AG04449 (cell line): Measurements from ENCODE around the gene TCN2.
A peak's percentile ranks its signal among the peaks of the same experiment; 100 is the strongest.

Experiments used
- CTCF ChIA-PET: fragments of 350-600 bp; formaldehyde crosslinking; extraction: SDS; loops from one replicate; lab custom pipeline; 2021; ENCODE audit warnings: antibody characterized with exemption; lab: Yijun Ruan, JAX
- POLR2A ChIA-PET: fragments of 400-600, 350-600 bp; formaldehyde crosslinking; extraction: SDS; loops from one replicate; lab custom pipeline; 2020; ENCODE audit warnings: antibody characterized with exemption, inconsistent platforms; lab: Yijun Ruan, JAX
- DNase-seq: peaks from one replicate; pipeline ENCODE4 v3.0.0-alpha.2; 2010; ENCODE audit warnings: low read depth, low spot score
- H3K4me3 ChIP-seq: 2 replicates; pipeline ENCODE4 v1.5.1; 2011; ENCODE audit warnings: low read depth, mild to moderate bottlenecking, control low read depth, low read length
- TF ChIP-seq, protein P1 (sequence below): IDR thresholded peaks from one replicate; pipeline ENCODE4 v1.5.1; 2011; ENCODE audit warnings: mild to moderate bottlenecking, moderate library complexity, low read length, control low read depth, inconsistent platforms; ENCODE audit not compliant: insufficient read depth; ENCODE audit errors: missing control alignments

Gene TCN2

DNA sequence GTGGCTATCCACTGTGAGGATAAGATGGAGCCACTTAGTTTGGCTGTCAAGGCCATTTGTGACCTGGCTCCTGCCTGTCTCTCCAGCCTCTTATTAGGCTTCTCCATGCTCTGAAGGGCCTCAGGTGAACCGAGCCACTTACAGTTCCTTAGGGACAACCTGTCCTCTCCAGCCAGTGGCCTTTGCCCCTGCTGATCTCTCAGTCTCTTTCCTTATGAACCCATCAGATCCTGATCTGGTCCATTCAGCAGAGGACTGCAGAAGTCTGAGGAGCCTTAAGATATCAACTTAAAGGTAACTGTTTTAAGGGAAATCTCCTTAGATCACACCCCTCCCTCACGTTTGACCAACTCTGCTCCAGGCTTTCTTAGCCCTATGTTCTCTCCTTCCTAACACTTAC lies 58.3 kb downstream of the TCN2 start:
- no peak for DNase-seq
- ChIA-PET POLR2A (no interaction called here), CTCF (no interaction called here)
- no peak overlapping the region for H3K4me3 ChIP-seq
- TF ChIP-seq, protein P1, sequence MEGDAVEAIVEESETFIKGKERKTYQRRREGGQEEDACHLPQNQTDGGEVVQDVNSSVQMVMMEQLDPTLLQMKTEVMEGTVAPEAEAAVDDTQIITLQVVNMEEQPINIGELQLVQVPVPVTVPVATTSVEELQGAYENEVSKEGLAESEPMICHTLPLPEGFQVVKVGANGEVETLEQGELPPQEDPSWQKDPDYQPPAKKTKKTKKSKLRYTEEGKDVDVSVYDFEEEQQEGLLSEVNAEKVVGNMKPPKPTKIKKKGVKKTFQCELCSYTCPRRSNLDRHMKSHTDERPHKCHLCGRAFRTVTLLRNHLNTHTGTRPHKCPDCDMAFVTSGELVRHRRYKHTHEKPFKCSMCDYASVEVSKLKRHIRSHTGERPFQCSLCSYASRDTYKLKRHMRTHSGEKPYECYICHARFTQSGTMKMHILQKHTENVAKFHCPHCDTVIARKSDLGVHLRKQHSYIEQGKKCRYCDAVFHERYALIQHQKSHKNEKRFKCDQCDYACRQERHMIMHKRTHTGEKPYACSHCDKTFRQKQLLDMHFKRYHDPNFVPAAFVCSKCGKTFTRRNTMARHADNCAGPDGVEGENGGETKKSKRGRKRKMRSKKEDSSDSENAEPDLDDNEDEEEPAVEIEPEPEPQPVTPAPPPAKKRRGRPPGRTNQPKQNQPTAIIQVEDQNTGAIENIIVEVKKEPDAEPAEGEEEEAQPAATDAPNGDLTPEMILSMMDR, result no peak

DNA sequence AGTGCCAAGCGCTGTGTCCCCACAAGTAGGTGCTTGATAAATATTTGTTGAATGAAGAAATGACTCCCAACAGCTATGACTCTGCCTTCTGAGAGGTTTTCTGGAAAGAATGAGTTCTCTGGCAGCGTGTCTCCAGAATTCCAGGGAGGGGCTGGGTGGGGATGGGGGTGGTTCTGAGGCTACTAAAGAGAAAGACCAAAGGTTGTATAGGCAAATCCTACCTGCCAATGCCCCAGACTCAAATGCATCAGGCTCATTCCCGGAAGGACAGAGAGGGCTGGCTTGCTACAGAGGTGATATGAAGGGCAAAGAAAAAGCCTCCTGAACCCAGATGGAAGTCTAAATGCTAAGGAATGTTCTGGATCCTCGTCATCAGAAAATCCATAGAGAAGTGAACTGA lies 58.8 kb downstream of the TCN2 start:
- POLR2A ChIA-PET, result no interaction called here
- no peak for DNase-seq
- TF ChIP-seq, protein P1, result no peak
- no peak overlapping the region for H3K4me3 ChIP-seq
- CTCF ChIA-PET, result no interaction called here

DNA sequence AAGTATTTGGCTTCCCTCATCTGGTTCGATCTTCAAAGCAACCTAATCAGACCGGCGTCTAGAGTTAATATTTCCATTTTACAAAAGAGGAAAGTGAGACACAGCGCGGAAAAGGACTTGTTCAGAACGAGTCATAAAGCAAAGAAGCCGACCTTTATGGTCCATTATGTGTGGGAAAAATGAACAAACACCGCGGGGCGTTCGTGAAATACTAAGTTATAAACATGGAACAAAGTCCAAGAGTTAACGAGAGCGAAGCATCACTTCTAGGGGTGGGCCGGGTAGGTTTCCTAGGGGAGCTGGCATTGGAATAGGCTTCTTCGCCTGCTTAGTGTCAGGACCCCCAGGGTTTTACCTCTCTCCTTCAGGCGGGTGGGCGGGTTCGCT lies 60.1 kb downstream of the TCN2 start:
- ChIA-PET POLR2A (no interaction called here), CTCF (interaction anchor here (0.8 to 2.9 kb wide), 4 partner anchors 14 to 88 kb away, joined by 3 to 14 read pairs (median 4); no protein-coding TSS in a partner anchor)
- TF ChIP-seq, protein P1, result no peak

DNA sequence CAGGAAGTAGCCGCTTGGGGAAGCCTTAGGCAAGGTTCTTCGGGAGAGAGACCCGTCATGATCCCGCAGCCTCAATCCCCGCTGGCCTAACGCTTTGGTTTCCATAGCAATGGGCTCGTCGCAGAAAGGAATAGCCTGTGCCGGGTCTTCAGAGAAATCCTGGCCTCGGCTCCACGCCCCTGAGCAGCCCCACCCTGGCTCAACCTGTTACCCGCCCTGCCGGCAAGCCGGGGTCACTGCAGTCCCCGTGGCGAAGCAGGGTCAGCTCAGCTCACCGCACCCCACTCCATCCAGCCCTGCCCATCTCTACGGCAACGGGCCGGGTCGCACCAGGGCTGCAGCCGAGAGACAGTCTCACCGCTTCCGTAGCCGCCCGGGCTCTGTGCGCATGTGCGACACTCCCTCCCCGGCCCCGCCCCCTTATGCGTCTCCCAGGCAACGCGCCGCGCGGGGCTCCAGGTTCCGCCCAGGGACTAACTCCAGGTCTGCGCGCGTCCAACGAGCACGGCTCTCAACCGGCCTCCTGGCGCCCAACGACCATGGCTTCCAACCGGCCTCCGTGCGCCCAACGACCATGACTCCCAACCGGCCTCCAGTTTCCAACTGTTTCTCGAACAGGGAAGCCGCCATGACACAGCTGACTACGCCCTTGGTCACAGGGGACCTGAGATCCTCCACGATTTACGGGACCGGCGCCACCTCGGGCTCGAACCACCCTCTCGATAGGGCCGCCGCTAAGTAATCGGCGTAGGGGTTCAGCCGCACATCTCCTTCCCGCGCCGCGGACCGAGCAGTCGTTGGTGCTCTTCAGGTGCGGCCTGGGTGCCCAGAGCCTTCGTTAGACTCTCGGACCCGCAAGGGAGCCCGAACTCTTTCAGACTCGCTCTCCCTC lies 60.8 kb downstream of the TCN2 start, which contains the start of gene DUSP18:
TSS of gene DUSP18 (minus strand) at position 382 of the 892 bp plus-strand sequence. CDS start 3,872 bp downstream, outside the sequence.
- POLR2A ChIA-PET, result no interaction called here

More for the DNA sequence above, 60.1 kb downstream of the TCN2 start:
- H3K4me3 ChIP-seq, result peak overlapping the region; percentile 90
- DNase-seq, result no peak

DNA sequence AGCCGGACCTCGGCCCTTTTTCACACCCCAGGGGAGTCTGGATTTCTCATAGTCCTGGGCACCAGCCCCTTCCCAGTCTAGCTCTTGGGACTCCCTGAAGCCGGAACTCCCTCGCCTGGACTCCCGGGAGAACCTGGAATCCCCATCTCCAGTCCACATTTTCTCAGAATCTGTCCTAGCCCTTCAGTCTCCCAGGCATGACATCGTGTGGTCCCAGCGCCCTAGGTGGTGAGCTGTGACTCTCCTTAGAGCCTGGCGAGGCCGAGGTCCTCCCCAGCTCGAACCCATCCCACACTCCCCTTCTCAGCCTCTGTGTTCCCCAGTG lies 61.4 kb downstream of the TCN2 start:
- POLR2A ChIA-PET, result no interaction called here
- CTCF ChIA-PET, result interaction anchor here (1.2 to 2.9 kb wide), 3 partner anchors 18 to 86 kb away, joined by 4 to 14 read pairs (median 9); no protein-coding TSS in a partner anchor
- TF ChIP-seq, protein P1, result no peak
- peak overlapping the region; percentile 90 for H3K4me3 ChIP-seq
- no peak for DNase-seq

More for the DNA sequence above, 60.8 kb downstream of the TCN2 start, which contains the start of gene DUSP18:
- H3K4me3 ChIP-seq, result peak within 1 kb of the TSS; percentile 90
- CTCF ChIA-PET, result interaction anchor here (0.8 to 2.9 kb wide), 5 partner anchors 13 to 87 kb away, joined by 3 to 14 read pairs (median 4); no protein-coding TSS in a partner anchor
- DNase-seq, result no peak
- TF ChIP-seq, protein P1, result peak; percentile 36

DNA sequence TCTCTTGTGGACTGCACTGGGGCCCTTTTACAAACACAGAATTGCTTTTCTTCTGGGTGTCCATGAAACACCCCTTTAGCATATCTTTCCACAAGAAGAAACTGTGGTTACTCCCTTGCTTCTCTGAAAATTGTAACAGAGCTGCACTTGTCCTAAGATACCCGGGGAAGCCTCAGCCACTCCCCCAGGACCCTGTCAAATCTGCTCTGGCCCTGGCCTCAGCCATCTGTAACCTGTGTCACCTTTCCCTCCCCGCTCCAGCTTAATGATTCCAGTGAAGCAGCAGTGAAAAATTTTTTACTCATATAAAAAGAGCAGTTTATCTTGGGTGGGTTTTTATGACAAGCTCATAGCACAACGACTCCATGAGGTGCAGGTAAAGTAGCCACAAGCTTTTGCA lies 64.1 kb downstream of the TCN2 start:
- CTCF ChIA-PET, result interaction anchor here (2.1 kb wide), 1 partner anchor 37 kb away, joined by 7 read pairs; no protein-coding TSS in a partner anchor
- no peak overlapping the region for H3K4me3 ChIP-seq
- TF ChIP-seq, protein P1, result no peak
- POLR2A ChIA-PET, result no interaction called here
- no peak for DNase-seq
